Measurements from ENCODE around the gene OXLD1.

DNA sequence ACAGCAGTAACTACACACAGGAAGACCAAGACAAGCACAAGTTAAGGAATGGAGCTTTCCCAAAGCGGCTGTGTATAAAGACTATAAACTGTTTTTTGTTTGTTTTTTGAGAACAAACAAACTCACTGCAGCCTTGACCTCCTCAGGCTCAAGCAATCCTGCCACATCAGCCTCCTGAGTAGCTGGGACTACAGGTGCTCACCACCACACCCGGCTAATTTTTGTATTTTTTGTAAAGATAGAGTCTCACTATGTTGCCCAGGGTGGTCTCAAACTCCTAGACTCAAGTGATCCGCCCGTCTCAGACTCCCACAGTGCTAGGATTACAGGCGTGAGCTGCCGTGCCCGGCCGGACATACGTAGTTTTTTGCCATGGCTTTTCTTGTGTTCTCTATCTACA lies 6.0 kb downstream of the OXLD1 start:
- TF ChIP-seq, protein P1, sequence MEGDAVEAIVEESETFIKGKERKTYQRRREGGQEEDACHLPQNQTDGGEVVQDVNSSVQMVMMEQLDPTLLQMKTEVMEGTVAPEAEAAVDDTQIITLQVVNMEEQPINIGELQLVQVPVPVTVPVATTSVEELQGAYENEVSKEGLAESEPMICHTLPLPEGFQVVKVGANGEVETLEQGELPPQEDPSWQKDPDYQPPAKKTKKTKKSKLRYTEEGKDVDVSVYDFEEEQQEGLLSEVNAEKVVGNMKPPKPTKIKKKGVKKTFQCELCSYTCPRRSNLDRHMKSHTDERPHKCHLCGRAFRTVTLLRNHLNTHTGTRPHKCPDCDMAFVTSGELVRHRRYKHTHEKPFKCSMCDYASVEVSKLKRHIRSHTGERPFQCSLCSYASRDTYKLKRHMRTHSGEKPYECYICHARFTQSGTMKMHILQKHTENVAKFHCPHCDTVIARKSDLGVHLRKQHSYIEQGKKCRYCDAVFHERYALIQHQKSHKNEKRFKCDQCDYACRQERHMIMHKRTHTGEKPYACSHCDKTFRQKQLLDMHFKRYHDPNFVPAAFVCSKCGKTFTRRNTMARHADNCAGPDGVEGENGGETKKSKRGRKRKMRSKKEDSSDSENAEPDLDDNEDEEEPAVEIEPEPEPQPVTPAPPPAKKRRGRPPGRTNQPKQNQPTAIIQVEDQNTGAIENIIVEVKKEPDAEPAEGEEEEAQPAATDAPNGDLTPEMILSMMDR (IDR thresholded peaks at IDR 0.05) = no peak
- TF ChIP-seq POLR2A (IDR thresholded peaks at IDR 0.05; ENCODE audit: low read depth) (no peak), POLR2AphosphoS5 (IDR thresholded peaks at IDR 0.05) (no peak), EP300 (IDR thresholded peaks at IDR 0.05) (no peak)
